ENCODE data around the gene ATG7. TPM values are rescaled to one million over a fixed set of nuclear protein-coding genes. Genes with fewer than 3 reads are reported as not detected.

Gene ATG7
- polyA plus RNA-seq, 2 of the 4 experiments (the other 2 are of a cell fraction): 27.2 to 41.2 TPM

- no peak for TF ChIP-seq ATOH8 (CRISPR knock-in tag; IDR thresholded peaks at IDR 0.05; ENCODE audit: low read depth)
- no peak for TF ChIP-seq HDAC2 (IDR thresholded peaks at IDR 0.05)
- TF ChIP-seq SMC3 (IDR thresholded peaks at IDR 0.05): no peak
- no peak for TF ChIP-seq FOSL2 (IDR thresholded peaks at IDR 0.05)
- no peak for TF ChIP-seq FOSL2 (CRISPR knock-in tag; IDR thresholded peaks at IDR 0.05)
- no peak for TF ChIP-seq ZSCAN20 (CRISPR knock-in tag; IDR thresholded peaks at IDR 0.05)
These were observed 138.4 kb downstream of the ATG7 start (continued) for GRCh38 chr3:11410564-11410963.

- CTCF ChIA-PET: interaction anchor here (0.6 to 1.0 kb wide), 2 partner anchors 33 to 1308 kb away, joined by 4 read pairs; no protein-coding TSS in a partner anchor
- no peak overlapping the region for H3K4me3 ChIP-seq
- H3K4me1 ChIP-seq: no peaks in the 10 kb centered on the region
- H3K27ac ChIP-seq: no peak overlapping the region
- no peak overlapping the region for H3K4me2 ChIP-seq
- ATAC-seq (no peak), FAIRE-seq (no peak), DNase-seq (ENCODE audit: low read depth in 1 of 2, low spot score in 1 of 2) (no peak)
- POLR2A ChIA-PET: no interaction called here
- TF ChIP-seq E2F6 (IDR thresholded peaks at IDR 0.05; ENCODE audit: borderline replicate concordance, low read depth) (no peak), POLR2AphosphoS2 (conservative IDR thresholded peaks at IDR 0.05; ENCODE audit: low read length) (no peak), ZSCAN20 (CRISPR knock-in tag; IDR thresholded peaks at IDR 0.05) (no peak), CHD4 (IDR thresholded peaks at IDR 0.05; ENCODE audit: borderline replicate concordance) (no peak), HES2 (IDR thresholded peaks at IDR 0.05) (no peak), PBX3 (IDR thresholded peaks at IDR 0.05) (no peak), CTCF (IDR thresholded peaks at IDR 0.05) (no peak), NPAS2 (CRISPR knock-in tag; IDR thresholded peaks at IDR 0.05; ENCODE audit: borderline replicate concordance) (no peak), EP300 (IDR thresholded peaks at IDR 0.05) (no peak), ATOH8 (CRISPR knock-in tag; IDR thresholded peaks at IDR 0.05; ENCODE audit: low read depth) (no peak), MAFK (IDR thresholded peaks at IDR 0.05; ENCODE audit: partially characterized antibody) (no peak), FOSL2 (IDR thresholded peaks at IDR 0.05) (no peak), FOSL2 (CRISPR knock-in tag; IDR thresholded peaks at IDR 0.05) (no peak), CBX2 (IDR thresholded peaks at IDR 0.05; ENCODE audit: borderline replicate concordance, low read depth) (no peak), PHF8 (IDR thresholded peaks at IDR 0.05; ENCODE audit: borderline replicate concordance, low read depth) (no peak)
- peaks cover 19% of the 10 kb centered on the region for H3K9me3 ChIP-seq
These were observed 139.8 kb downstream of the ATG7 start for GRCh38 chr3:11411956-11412355.

GRCh38 chr3:11413071-11413470, 140.9 kb downstream of the ATG7 start:
- Histone ChIP-seq H3K4me3 (no peak overlapping the region), H3K9me3 (peaks cover 12% of the 10 kb centered on the region), H3K27ac (no peak overlapping the region), H3K4me2 (no peak overlapping the region), H3K4me1 (no peaks in the 10 kb centered on the region)
- ChIA-PET POLR2A (no interaction called here), CTCF (no interaction called here)
- no peak for DNase-seq (ENCODE audit: low read depth in 1 of 2, low spot score in 1 of 2)
- no peak for ATAC-seq
- FAIRE-seq: no peak
- no peak for TF ChIP-seq CHD2 (IDR thresholded peaks at IDR 0.05; ENCODE audit: low read length, partially characterized antibody)
- TF ChIP-seq KDM1A (IDR thresholded peaks at IDR 0.05; ENCODE audit: low read depth): no peak
- no peak for TF ChIP-seq GATA3 (IDR thresholded peaks at IDR 0.05; ENCODE audit: borderline replicate concordance)
- TF ChIP-seq NPAS2 (CRISPR knock-in tag; IDR thresholded peaks at IDR 0.05; ENCODE audit: borderline replicate concordance): no peak
- TF ChIP-seq CEBPB (IDR thresholded peaks at IDR 0.05): no peak
- TF ChIP-seq RAD21 (conservative IDR thresholded peaks at IDR 0.05 in 1 of 2, IDR thresholded peaks at IDR 0.05 in 1 of 2): no peak
- TF ChIP-seq HES2 (IDR thresholded peaks at IDR 0.05): no peak
- TF ChIP-seq USF2 (IDR thresholded peaks at IDR 0.05): no peak
- no peak for TF ChIP-seq FOSB (CRISPR knock-in tag; IDR thresholded peaks at IDR 0.05)
- no peak for TF ChIP-seq NR3C1 (IDR thresholded peaks at IDR 0.05)
- no peak for TF ChIP-seq RNF2 (IDR thresholded peaks at IDR 0.05; ENCODE audit: borderline replicate concordance, low read depth)
- TF ChIP-seq EHMT2 (IDR thresholded peaks at IDR 0.05; ENCODE audit: low read depth): no peak
- TF ChIP-seq ESRRA (IDR thresholded peaks at IDR 0.05; ENCODE audit: borderline replicate concordance, low read length): no peak
- no peak for TF ChIP-seq HOXB13 (CRISPR knock-in tag; IDR thresholded peaks at IDR 0.05; ENCODE audit: low read depth)
- WGBS (ENCODE audit: missing lambda C conversion rate): 65% methylated on average over 4 of the region's 4 CpGs

Data from A549 (cell line).